HG03139 (cell line): ENCODE results near the gene THRAP3.

ENCODE experiments used
- ATAC-seq: cut with Tn5 transposase; IDR thresholded peaks from one replicate; pipeline ENCODE4 v1.9.1; 2021; ENCODE audit not compliant: unreplicated experiment

The THRAP3 gene

DNA sequence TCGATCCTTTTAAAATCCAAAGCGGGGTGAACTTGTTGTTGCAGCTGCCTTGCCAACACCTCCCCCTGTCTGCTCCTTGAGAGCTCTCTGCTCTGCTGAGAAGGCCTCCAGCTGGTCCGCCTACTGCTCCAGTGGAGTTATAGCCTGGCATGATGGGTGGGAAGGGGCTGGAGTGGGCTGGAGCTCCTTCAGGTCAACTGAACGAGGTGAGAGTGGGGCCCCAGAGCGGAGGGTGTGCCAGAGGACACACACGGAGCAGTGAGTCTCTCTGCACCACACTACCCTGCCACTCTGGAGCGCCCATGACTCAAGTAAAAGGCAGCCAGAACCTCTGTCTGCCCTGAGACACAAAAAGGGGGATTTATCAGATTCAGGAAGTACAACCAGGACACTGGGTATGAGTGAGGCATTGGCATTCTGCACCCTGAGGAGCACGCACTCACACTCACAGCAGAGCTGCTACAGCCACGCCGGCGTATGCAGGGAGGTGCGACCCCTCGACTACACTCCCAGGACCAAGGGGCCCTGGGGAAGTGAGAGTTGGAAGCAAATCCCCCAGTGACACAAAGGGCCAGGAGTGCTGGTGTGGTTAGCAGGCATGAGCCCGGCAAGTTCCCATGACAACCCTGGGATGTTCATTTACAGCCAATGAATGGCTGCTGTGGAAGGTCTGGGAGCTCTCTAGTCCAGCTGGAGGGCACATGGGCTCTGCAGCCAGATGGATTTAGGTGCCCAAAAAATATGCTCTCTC is 127.2 kb downstream of the THRAP3 start:
- ATAC-seq = no peak

DNA sequence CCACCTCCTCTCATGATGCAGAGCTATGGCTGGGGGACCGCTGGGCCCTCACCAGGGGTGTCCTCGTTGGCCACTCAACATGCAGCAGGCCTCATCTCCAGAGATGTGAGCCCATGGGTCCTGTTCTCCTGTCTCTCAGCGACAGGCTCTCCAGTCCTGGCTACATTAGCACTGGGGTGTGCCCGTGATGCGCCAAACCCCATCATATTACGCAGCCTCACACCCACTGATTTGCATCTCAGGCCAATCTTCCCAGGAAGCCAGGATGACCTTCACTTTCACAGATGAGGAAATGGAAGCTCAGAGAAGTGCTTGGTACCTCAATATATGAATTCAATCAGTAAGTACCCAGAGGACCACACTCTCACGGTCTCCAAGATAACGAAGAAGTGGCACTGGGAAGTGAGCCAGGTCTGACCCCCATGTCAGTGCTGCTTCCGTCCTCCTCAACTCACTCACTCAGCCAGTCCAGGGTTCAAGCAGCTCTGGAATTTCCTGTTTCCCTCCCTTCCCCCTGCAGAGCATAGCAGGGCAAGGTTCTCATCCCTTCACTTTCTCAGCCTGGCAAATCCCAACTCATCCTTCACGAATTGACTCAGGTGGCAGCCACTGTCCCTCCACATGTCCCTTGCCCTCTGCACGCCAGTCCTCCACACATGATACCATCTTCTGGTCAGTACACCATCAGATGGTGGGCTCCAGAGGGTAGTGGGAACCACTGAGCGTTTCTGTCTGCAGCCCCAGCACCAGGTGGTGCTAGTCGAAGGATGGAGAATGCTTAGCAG is 128.1 kb downstream of the THRAP3 start:
- no peak for ATAC-seq

- ATAC-seq = no peak
Observed at GRCh38 chr1:36352910-36353878, 129.0 kb downstream of the THRAP3 start.

- no peak for ATAC-seq
Observed at GRCh38 chr1:36354486-36354885, 130.2 kb downstream of the THRAP3 start.
